ENCODE data around the gene GJA4.

GRCh38 chr1:34844252-34844634 is 51.4 kb downstream of the GJA4 start:
- TF ChIP-seq CTCF (conservative IDR thresholded peaks at IDR 0.05 in 1 of 2, IDR thresholded peaks at IDR 0.05 in 1 of 2; ENCODE audit: low read depth in 1 of 2, low read length in 2 of 2) (no peak), EZH2 (IDR thresholded peaks at IDR 0.05; ENCODE audit: low read length, missing control alignments) (no peak)

All from fibroblast of lung (primary cell).